Measurements from ENCODE around the gene SUCLA2. TPM values are rescaled to one million over a fixed set of nuclear protein-coding genes. Genes with fewer than 3 reads are reported as not detected.

The SUCLA2 gene
- total and polyA plus RNA-seq, 2 of the 8 experiments (the other 6 are each of a cell fraction or from before 2014, with no cell fraction given): 23.5 to 78.8 TPM

DNA sequence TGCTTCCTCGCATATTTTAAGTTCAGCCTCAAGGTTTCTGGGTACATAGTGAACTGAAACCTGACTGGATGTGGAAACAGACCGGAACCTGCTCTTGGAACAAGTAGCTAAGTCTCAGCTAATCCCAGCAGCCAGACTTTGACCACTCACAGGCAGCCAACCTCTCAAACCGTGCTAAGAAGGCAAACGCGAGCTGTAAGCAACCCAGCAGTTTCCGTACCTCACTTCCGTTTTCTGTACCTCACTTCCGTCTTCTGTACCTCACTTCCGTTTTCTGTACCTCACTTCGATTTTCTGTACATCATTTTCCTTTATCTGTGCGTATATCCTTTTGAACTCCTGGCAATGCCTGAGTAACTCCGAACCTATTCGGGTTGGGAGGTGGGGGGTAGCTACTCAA is 96.8 kb downstream of the SUCLA2 start:
- Histone ChIP-seq H2BK5ac (ENCODE audit: low read depth, low read length) (no peak overlapping the region), H2BK20ac (ENCODE audit: low read length) (no peak overlapping the region), H3K23me2 (ENCODE audit: low read depth, low read length) (no peaks in the 10 kb centered on the region), H3K4me3 (ENCODE audit: extremely low read depth in 1 of 4, insufficient read depth in 2 of 4, low read depth in 3 of 4, low read length in 4 of 4) (no peak overlapping the region), H4K8ac (ENCODE audit: extremely low read depth, insufficient read depth, low read length) (no peak overlapping the region), H2AFZ (ENCODE audit: low read length) (no peak overlapping the region; the same call in 1 of the 2 replicates), H3K27ac (ENCODE audit: low read depth, low read length) (no peak overlapping the region), H3K14ac (ENCODE audit: insufficient read length) (no peak overlapping the region), H3K18ac (ENCODE audit: extremely low read depth, low read length) (no peak overlapping the region), H3K4ac (replicated peaks; ENCODE audit: insufficient read length, low read depth, low read length) (no peak overlapping the region), H2BK15ac (ENCODE audit: low read length) (no peak overlapping the region), H3K23ac (ENCODE audit: insufficient read length) (no peak overlapping the region), H3K79me1 (ENCODE audit: low read depth, low read length) (no peaks in the 10 kb centered on the region), H3K4me1 (replicated peaks in 1 of 4; ENCODE audit: control insufficient read depth in 3 of 4, insufficient read depth in 4 of 4, low read length in 3 of 4) (no peaks in the 10 kb centered on the region), H2BK12ac (ENCODE audit: low read depth, low read length) (no peak overlapping the region), H3K27me3 (replicated peaks in 1 of 4; ENCODE audit: control insufficient read depth in 3 of 4, extremely low read depth in 1 of 4, insufficient read depth in 3 of 4, low read length in 3 of 4) (no peaks in the 10 kb centered on the region), H2AK5ac (ENCODE audit: low read depth, low read length) (no peak overlapping the region), H3K9me3 (ENCODE audit: insufficient read depth in 2 of 2, low read depth in 1 of 2, low read length in 1 of 2) (no peaks in the 10 kb centered on the region), H4K20me1 (replicated peaks in 1 of 2; ENCODE audit: control insufficient read depth in 1 of 2, insufficient read depth in 2 of 2, low read length in 2 of 2) (no peaks in the 10 kb centered on the region), H3K79me2 (ENCODE audit: control insufficient read depth in 1 of 2, insufficient read depth in 2 of 2, low read length in 2 of 2) (no peaks in the 10 kb centered on the region), H3K56ac (replicated peaks; ENCODE audit: insufficient read length, low read depth, low read length) (no peak overlapping the region), H3K9ac (replicated peaks in 1 of 4; ENCODE audit: extremely low read depth in 1 of 4, low read depth in 3 of 4, low read length in 3 of 4) (no peak overlapping the region), H4K91ac (replicated peaks; ENCODE audit: insufficient read length, low read length) (no peak overlapping the region), H3K36me3 (ENCODE audit: control insufficient read depth in 2 of 4, insufficient read depth in 4 of 4, low read length in 3 of 4) (no peaks in the 10 kb centered on the region), H2BK120ac (replicated peaks; ENCODE audit: low read depth, low read length) (no peak overlapping the region), H4K5ac (ENCODE audit: insufficient read length, low read depth, low read length) (no peak overlapping the region), H3K4me2 (ENCODE audit: insufficient read depth in 1 of 2, low read depth in 2 of 2, low read length in 2 of 2) (no peak overlapping the region)
- no peak for TF ChIP-seq TBP (IDR thresholded peaks at IDR 0.05; ENCODE audit: low read depth, low read length)
- TF ChIP-seq, protein P1, sequence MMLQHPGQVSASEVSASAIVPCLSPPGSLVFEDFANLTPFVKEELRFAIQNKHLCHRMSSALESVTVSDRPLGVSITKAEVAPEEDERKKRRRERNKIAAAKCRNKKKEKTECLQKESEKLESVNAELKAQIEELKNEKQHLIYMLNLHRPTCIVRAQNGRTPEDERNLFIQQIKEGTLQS (IDR thresholded peaks at IDR 0.05; ENCODE audit: insufficient read depth, low read depth, low read length): no peak
- TF ChIP-seq, protein P2, sequence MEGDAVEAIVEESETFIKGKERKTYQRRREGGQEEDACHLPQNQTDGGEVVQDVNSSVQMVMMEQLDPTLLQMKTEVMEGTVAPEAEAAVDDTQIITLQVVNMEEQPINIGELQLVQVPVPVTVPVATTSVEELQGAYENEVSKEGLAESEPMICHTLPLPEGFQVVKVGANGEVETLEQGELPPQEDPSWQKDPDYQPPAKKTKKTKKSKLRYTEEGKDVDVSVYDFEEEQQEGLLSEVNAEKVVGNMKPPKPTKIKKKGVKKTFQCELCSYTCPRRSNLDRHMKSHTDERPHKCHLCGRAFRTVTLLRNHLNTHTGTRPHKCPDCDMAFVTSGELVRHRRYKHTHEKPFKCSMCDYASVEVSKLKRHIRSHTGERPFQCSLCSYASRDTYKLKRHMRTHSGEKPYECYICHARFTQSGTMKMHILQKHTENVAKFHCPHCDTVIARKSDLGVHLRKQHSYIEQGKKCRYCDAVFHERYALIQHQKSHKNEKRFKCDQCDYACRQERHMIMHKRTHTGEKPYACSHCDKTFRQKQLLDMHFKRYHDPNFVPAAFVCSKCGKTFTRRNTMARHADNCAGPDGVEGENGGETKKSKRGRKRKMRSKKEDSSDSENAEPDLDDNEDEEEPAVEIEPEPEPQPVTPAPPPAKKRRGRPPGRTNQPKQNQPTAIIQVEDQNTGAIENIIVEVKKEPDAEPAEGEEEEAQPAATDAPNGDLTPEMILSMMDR (IDR thresholded peaks at IDR 0.05; ENCODE audit: control extremely low read depth in 1 of 3, insufficient read depth in 1 of 3, low read depth in 1 of 3, low read length in 3 of 3): no peak
- TF ChIP-seq TCF12 (IDR thresholded peaks at IDR 0.05; ENCODE audit: low read depth, low read length): no peak
- TF ChIP-seq SIRT6 (IDR thresholded peaks at IDR 0.05; ENCODE audit: low read length): no peak
- no peak for TF ChIP-seq GTF2F1 (IDR thresholded peaks at IDR 0.05; ENCODE audit: borderline replicate concordance, low read depth, low read length)
- no peak for TF ChIP-seq CBX5 (IDR thresholded peaks at IDR 0.05; ENCODE audit: low read depth, low read length)
- TF ChIP-seq TAF7 (optimal IDR thresholded peaks at IDR 0.05; ENCODE audit: borderline replicate concordance, low read depth, low read length): no peak
- FAIRE-seq (no peak), DNase-seq (ENCODE audit: low read depth in 1 of 2, low spot score in 2 of 2) (no peak)
- 89% methylated on average over 13 of the region's 13 CpGs; no CpG with 5 or more reads in 1 of the 2 experiments for WGBS, 2 experiments (ENCODE audit: extremely low coverage in 1 of 2, insufficient coverage in 1 of 2, insufficient read length in 1 of 2, insufficient replicate concordance in 2 of 2, low coverage in 1 of 2, low lambda C conversion rate in 2 of 2, missing lambda C conversion rate in 1 of 2)
- POLR2A ChIA-PET (ENCODE audit: partially characterized antibody): interaction anchor here (0.9 to 1.0 kb wide), 2 partner anchors 13 to 29 kb away, joined by 3 read pairs; no protein-coding TSS in a partner anchor
- CTCF ChIA-PET (ENCODE audit: partially characterized antibody): interaction anchor here (0.6 kb wide), 1 partner anchor 25 kb away, joined by 4 read pairs; no protein-coding TSS in a partner anchor
